ENCODE data around the gene CDC14B.
"Not testable (repeated sequence)": the region's sequence is repeated elsewhere in the genome, so short reads cannot be mapped to it uniquely, and the experiment has no call there.

Gene CDC14B

DNA sequence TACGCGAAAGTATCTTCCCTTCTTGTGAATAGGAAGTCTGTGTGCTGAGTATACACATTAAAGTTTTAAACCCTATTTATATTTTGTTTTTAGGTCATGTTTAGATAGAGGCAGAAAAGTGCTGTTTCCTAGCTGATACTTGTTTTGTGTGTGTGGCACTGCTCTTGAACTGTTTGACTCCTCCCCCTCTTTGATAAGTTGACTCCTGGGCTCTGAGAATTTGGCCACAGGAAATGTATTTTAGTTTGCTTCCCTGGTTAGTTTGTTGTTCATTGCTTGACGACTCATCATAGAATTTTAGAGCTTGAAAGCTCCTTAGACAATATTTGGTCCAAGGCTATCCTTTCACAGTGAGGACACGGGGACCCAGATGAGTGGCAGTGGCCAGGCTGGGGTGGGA is 2.0 kb upstream of the CDC14B start:
- DNase-seq, result no peak

DNA sequence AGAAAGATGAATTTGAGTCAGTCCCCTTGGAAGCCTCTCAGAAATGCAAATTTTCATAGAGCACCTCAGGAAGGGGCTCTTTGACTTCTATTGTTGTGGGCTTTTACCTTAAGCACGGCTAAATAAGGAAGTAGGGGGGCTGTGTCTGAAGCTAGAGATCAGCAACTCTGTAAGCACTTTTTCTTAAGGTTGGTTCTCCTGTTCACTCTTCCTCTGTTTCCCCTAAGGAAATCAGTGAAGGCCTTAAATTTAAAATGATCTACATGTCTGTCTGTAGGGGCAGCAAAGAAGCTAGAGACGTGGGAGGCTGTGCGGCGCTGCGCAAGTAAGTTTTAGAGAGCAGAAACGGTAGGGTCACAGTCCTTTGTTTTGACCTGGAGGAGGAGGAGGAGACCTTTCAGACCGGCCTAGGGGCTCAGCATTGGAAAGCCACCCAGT is 1.2 kb upstream of the CDC14B start:
- no peak for DNase-seq

DNA sequence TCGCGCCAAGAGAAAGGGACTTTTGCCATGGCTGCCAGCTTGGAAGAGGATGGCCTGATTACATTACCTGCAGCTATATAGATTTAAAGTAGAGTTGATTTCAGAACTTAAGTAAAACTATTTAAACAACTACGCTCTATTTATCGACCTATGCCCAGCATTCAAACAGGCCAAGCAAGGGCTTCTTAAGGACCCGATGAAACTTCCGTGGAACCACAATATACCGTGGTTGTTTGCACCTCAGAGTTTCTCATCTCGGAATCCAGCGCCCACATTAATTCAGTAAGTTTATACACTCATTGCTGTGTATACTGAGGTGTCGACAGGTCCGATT is 505 bp upstream of the CDC14B start:
- DNase-seq, result no peak

DNA sequence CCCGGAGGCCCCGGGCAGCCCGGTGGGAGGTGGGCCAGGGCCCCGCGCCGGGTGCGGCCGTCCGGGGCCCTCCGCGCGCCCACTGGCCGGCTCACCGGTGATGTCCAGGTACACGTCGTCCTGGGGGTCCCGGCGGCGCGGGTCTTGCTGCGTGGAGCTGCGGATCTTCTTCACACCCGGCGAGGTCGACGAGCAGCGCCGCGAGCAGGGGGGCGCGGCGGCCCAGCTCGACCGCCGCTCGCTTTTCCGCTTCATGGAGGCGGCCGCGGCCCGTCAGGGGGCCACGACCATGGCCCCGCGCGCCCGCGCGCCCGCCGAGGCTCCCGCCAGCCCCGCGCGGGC is 548 bp downstream of the CDC14B start:
- no peak for DNase-seq

DNA sequence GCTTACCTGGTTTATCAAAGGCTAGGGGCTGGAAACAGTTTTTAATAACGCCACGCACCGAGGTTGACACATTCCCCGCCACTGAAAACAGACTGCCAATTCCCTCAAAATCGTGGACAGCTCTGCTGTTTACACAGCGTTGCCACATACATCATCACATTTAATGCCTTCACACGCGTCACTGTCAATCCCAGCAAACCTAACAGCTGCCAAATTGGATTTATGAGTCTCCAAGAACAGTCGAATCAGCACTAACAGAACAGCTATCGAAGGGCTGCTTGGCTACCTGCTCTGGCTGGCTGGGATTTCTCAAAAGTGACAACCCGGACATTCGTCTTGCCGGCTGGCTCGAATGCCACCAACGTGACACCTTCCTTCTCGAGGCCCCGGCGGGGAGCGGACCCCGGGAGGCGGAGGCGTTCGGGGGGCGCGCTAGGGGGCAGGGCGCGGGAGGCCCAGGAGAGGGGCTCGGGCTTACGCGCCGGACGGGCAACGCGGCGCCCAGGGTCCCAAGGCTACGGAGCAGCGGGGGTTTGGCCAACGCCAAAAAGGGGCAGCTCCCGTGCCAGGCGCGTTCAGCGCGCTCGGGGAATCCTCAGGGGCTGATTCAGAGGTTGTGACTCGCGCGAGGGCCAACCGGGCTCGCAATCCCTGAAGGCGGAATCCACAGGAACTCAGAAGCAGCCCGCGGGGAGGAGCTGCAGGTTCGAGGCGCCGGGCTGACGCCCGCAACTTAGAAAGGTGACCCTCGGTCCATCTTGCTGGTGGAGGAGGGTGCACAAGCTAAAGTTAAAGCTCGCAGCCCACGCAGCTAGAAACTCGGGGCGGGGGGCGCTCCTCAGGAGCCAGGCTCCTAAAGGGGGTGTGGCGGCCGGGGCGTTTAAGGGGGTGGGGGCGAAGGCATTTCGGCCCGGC is 1.2 kb downstream of the CDC14B start:
- DNase-seq, result peak; percentile 29

DNA sequence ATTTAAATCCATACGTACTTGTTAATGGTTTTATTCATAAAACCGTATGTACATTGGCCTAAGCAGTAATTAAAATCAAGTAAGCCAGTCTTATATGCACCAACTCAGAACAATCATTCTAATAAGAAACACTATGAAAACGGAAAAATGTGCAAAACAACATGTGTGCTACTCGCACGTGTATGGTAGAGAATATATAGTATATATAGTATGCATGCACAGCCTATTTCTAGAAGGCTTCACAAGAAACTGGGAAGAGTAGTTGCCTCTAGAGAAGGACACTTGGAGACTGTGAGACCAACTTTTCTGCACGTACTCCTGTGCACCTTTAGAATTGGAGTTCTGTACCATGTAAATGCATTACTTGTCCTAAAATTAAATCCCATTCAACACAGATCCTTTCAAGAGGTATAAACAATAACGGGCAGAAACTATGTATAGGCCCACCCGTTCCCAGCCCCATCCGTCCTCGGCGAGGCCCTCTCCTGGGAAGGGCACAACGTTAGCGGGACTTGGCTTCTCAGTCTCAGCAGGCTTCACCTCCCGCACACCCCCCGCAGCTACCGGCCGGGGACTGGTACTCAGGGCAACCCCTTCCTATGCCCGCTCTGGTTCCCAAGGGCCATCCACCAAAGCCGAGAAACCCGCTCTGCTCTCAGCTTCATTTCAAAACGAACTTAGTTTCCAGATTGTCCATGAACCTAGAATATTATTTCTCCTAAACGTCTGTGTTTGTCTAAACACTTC is 2.0 kb downstream of the CDC14B start:
- DNase-seq, result no peak

DNA sequence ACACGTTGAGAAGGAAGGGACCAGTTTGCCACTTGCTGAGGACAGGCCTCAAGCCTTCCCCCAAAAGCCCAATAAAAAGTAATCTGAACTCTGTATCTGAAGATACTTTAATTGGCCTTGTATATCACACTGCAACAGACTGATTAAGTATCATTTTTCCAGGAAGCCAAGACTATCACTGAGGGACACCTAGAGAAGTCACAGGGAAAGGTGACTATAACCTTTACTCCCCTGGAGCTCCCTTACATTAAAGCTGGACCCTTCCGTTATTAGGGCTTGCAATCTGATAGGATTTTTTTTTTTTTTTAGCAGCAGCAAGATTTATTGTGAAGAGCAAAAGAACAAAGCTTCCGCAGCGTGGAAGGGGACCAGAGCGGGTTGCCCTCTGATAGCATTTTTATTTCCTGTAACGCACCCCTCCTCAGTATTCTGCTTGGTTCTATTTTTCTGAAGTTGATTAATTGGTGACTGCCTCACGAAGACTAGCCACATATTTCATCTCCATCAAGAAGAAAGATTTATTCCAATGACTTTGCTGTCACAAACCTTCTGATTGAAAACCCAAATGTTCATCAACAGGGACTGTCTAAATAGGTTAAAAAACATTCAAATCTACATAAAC is 2.7 kb downstream of the CDC14B start:
- DNase-seq, result no peak

DNA sequence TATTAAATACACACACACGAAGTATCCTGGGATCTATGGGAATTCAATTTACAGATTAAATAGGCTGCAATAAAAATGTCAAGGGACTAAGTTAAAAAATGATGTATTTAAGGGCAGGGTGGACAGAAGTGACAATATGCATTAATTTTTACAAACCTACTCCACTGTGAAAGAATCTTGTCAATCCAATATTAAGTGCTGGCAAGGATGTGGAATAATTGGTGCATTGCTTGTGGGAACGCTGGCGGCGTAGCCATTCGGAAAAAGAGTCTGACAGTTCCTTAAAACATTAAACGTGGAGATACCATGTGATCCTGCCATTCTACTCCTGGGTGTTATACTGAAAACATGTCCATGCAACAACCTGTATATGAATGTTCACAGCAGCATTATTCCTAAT is 4.2 kb downstream of the CDC14B start:
- no peak for DNase-seq

DNA sequence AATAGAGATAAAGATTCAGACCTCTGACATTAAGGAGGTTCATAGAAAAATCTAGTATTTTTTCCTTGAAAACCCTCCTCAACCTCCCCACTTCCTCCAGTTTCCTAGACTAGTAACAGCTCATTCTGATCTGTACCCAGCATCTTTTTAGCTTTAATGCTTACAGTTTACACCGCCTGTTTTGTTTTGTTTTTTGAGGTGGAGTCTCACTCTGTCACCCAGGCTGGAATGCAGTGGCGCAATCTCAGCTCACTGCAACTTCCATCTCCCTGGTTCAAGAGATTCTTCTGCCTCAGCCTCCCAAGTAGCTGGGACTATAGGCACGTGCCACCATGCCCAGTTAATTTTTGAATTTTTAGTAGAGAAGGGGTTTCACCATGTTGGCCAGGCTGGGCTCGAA is 5.0 kb downstream of the CDC14B start:
- DNase-seq, result not testable (repeated sequence)

DNA sequence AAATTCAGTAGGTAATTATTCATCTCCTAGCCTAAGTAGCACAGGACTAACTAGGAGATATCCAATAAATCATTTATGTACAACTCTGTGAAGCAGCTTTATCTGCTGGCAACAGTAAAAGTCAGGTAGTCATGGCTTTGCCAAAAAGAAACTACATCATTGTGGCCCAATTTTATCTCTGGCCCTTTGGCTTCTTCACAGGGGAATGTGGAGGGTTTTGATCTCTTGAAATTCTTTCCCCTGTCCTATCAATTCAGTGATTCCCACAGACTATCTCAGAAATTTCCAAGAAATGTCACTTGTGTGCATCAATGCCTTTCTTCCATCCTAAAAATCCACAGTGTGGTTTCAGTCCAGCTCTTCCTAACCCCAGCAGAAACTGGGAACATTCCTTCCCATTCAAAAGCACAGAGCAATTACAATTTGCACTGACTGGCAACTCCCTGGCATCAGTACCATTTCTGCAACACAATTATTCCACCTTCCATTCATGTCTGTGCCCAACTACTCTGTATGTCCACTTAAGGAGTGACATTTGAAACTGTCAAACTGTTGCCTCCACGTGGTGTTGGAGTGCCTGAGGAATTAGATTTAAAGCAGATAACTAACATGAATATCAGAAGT is 6.6 kb downstream of the CDC14B start:
- no peak for DNase-seq

DNA sequence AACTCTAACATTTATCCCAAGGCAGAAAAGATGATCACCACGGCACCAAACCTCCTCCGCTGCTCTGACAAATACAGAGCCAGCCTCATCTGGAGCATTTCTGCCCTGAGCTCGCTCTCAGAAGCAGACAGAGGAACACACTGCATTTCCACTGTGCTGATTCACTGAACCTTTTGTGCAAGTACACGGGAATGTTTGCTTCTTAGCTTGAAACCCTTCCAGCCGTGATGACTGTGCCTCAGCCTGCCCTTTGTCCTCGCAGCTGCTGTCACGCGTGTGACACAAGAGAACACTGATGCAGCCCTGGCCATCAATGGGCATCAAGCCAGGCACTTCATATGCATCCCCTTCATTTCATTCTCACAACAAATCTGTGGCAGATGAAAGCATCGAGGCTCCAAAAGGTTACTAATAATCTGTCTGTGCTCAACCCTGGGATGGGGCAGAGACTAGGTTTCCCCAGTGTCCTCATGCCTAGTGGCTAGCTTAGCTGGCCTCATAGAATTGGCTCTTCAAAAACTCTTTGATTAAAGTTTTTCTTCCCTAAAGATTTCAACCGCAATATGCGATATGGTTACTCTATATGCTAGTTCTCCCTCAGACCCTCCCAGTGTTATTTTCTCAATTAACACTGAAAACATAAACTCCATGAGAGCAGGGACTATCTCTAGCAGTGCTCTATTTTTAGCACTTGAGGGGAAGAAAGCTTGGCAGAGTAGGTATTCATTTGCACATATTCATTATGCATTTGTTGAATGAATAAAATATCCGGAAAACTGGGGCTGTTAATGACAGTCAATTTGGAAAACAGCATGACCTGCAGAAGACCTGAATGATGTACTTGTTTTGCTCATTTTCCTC is 7.3 kb downstream of the CDC14B start:
- DNase-seq, result no peak

DNA sequence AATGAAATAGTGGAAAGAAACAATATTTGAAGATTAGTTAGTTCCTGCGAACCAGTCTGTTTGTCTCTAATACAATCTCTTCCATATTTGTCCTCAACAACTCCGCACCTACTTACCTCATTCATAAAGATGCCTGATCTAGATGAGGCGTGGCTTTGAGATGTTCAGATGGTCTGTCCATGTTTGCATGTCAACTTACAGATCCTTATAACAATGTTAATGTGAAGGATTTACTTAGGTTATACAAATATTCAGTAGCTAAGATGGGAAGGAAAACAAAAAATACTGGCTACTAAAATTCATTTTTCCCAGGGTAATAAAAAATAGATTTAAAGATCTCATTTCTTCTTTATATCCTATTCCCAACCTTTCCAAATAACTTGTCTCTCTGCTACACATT is 8.3 kb downstream of the CDC14B start:
- DNase-seq, result no peak

DNA sequence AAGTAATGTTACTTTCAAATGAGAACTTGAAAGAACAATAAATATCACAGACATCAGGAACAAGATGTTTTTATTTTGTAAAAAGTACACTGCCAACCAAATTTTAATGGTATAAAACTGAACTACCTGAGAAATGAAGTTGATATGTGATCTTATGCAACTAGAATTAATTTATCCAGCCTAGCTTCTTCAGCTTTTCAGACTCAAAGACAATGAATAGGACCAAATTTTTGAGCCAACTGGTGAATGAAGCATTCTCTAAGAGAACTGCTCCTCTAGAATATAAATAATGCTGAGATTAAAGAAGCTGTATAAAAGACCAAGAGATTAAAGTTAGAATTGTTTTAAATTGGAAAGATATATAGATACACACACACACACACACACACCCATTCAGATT is 9.9 kb downstream of the CDC14B start:
- no peak for DNase-seq

DNA sequence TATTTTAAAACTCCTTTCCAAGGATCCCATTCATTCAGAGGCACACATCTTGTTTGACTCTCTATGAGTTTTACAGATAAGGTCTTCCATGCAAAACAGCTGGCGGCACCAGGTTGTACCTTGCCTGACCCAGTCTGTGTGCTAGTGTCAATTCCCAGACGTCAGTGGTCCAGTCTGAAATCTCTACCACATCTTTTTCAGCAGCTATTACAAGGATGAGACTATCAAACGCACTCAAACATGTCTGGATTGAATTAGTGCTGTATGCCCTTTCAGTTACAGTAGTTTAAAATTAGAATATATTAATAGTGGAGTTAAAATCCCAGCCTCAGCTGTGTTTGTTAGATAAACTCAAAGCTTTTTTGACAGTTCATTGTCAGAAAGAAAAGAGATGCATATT is 11.7 kb downstream of the CDC14B start:
- no peak for DNase-seq

DNA sequence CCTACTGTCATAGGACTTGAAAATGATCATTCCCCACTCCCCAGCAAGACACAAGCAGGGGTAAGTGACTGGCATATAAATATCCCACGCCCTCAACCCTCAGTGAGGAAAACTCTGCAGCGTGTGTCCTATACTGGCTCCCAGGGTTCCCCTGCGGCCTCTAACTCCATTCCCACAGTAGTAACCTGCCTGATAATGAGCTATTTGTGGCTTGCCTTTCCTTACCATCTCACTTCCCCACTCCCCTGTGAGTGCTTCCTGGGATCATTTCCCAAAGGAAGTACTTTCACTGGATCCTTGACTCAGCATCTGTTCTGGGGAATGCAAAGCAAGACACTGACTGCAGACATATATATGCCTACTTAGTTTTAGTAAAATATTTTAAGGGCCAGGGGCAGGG is 14.3 kb downstream of the CDC14B start:
- no peak for DNase-seq

DNA sequence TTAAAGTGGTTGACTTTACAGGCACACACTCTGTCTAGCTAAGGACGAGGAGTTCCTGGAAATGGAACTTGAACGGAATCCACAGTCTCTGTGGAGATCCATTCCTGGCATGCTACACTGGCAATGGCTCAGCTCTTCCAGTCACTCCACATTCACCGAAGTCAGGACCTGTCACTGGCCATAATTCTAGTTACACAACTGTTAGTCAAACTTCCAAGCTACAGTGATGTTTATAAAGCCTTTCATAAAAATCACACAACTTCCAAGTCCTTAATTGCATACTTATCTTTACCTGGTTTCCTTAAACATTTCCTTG is 15.7 kb downstream of the CDC14B start:
- DNase-seq, result no peak

DNA sequence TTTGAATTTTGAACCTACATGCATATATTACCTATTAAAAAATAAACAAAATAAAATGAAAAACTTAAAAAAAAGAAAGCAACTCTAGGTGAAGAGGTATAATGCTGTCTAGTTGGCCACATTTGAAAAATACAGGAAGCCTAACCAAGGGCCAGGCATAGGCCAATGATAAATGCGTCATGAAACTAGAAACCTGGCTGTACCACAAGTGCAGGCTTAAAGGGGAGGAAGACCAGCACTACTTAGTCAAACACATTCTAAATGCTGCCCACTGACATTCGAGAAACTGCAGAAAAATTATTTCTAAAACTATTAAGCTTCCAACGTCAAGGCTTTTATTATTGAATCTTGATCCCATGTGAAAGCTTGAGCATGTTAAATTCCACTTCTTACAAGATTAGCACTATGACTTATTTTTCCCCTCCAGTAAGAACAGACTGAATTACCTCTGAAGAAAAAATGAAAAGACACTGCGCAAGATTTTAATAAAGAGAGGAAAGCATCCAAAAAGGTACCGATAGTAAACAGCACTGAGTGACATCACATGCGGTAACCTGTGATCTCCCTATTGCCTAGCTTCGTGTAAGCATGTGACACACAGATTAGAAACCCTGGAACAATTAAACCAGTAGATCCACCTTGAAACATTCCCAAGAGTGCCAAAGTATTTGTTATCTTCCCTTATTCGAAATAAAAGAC is 16.2 kb downstream of the CDC14B start:
- DNase-seq, result no peak

DNA sequence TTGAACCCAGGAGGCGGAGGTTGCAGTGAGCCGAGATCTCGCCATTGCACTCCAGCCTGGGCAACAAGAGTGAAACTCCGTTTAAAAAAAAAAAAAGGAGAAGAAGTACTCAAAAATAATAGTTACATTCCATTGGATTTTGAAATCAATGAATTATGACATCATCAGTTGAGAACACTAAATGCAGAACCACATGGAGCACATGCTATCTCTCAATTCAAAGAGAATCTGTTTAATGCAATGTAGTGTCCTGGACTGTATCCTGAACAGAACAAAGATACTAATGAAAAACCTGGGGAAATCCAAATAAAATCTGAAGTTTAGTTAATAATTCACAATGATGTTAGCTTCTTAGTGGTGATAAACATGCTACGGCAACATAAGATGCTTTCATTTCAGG is 20.3 kb downstream of the CDC14B start:
- DNase-seq, result no peak

DNA sequence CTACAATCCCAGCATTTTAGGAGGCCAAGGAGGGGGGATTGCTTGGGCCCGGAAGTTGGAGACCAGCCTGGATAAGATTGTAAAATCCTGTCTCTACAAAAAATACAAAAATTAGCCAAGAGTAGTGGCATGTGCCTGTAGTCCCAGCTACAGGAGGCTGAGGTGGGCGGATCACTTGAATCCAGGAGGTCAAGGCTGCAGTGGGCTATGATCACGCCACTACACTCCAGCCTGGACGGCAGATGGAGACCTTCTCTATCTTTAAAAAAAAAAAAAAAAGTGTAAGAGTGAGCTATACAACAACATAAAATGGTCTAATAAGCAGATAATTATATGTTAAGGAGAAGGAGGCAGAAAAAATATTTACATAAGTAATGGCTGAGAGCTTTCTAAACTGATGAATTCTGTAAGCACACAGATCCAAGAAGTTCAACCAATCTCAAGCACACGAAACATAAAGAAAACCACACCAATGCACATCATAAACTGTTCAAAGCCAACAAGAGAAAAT is 23.0 kb downstream of the CDC14B start:
- no peak for DNase-seq

DNA sequence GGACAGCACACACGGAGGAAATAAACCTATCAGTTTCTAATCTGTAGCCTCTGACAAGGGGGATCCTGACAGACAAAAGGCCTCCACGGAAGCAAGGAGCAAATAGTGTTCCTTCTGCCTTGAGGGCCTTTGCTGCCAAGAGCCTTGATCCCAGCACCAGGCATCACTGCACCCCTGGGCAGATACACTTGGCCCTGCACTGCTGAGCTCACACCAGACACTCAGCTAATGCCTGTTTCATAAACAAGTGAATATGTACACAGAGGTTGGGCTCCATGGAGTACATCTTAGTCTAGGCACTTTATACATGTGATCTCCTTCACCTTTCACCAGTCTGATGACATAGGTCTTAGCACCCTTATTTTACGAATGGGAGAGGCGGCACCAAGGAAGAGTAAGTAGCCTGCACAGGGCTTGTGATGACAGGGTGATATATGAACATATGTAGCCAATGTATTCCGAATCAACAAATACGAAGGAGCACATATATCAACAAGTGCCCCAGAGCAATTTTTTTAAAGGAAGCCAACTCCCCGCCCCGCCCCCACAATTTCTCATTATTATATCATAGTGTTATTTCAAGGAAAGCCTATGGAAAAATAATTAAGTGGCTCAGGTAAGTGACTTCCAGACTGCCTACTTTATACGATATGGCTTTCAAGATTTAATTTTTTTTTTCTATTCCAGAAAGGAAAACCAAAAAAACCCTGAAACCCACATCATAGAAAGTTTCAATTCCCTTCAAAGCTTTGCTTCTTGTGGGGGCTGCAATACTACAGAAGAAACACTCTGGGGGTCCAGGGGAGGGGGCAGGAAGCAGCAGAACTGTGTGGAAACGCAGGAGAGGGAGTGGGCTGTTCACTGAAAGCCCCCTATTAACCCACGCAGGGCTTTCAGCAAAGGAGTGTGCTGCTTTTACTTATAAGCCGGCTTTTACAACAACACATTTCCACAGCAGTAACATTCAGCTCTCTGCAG is 32.0 kb downstream of the CDC14B start:
- no peak for DNase-seq

DNA sequence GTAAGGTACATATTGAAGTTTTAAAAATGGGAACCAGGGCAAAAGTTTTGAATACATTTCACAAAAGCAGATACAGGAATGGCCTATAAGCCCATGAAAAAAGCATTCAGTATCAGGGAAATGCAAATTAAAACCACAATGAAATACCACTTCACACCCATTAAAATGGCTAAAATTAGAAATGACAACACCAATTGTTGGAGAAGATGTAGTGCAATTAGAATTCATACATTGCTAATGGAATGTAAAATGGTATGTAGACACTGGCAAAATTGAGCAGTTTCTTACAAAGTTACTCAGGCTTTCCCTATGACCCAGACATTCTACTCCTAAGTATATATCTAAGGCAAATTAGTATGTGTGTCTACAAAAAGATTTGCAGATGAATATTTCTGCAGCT is 34.2 kb downstream of the CDC14B start:
- DNase-seq, result no peak

Measured in activated CD4-positive, alpha-beta T cell treated with anti-CD3 and anti-CD28 coated beads for 48 hours (primary cell).